Ishikawa (cell line): ENCODE measurements around the gene ANP32A.
A peak's percentile ranks its signal among the peaks of the same experiment; 100 is the strongest.

Experiments used
- CEBPB ChIP-seq: IDR thresholded peaks from 2 replicates; pipeline ENCODE4 v1.6.1; 2012
- CREB1 ChIP-seq: IDR thresholded peaks from 2 replicates; pipeline ENCODE4 v1.6.1; 2012; ENCODE audit warnings: low read depth
- EGR1 ChIP-seq: IDR thresholded peaks from 2 replicates; pipeline ENCODE4 v1.6.1; 2012
- EP300 ChIP-seq: IDR thresholded peaks from 2 replicates; pipeline ENCODE4 v1.6.1; 2012; ENCODE audit warnings: borderline replicate concordance
- FOXM1 ChIP-seq: IDR thresholded peaks from 2 replicates; pipeline ENCODE4 v1.6.1; 2012; ENCODE audit warnings: low read depth, borderline replicate concordance
- MAX ChIP-seq: IDR thresholded peaks from 2 replicates; pipeline ENCODE4 v1.6.1; 2012
- NFIC ChIP-seq: IDR thresholded peaks from 2 replicates; pipeline ENCODE4 v1.6.1; 2012
- RAD21 ChIP-seq: IDR thresholded peaks from 2 replicates; pipeline ENCODE4 v1.6.1; 2012; ENCODE audit warnings: low read depth
- REST ChIP-seq: IDR thresholded peaks from 2 replicates; pipeline ENCODE4 v1.6.1; 2012; ENCODE audit warnings: low read depth, mild to moderate bottlenecking
- TAF1 ChIP-seq: IDR thresholded peaks from 2 replicates; pipeline ENCODE4 v1.6.1; 2012; ENCODE audit warnings: low read depth, mild to moderate bottlenecking
- TCF12 ChIP-seq: IDR thresholded peaks from 2 replicates; pipeline ENCODE4 v1.6.1; 2012; ENCODE audit warnings: low read depth
- TEAD4 ChIP-seq: IDR thresholded peaks from 2 replicates; pipeline ENCODE4 v1.6.1; 2012
- USF1 ChIP-seq: IDR thresholded peaks from 2 replicates; pipeline ENCODE4 v1.6.1; 2012
- YY1 ChIP-seq: IDR thresholded peaks from 2 replicates; pipeline ENCODE4 v1.6.1; 2012; ENCODE audit warnings: low read depth
- ZBTB7A ChIP-seq: IDR thresholded peaks from 2 replicates; pipeline ENCODE4 v1.6.1; 2012; ENCODE audit warnings: low read depth

Gene ANP32A

GRCh38 chr15:68818066-68818768, 2.5 kb downstream of the ANP32A start:
- TF ChIP-seq MAX (no peak), EGR1 (peak; percentile 84), TAF1 (peak; percentile 79), CEBPB (no peak), EP300 (0 out of 2 replicates have a peak, but pooled peaks have one; percentile 10), USF1 (no peak), NFIC (no peak), REST (no peak), YY1 (peak; percentile 84), RAD21 (no peak), ZBTB7A (peak; percentile 89; the same call in 1 of the 2 replicates), CREB1 (no peak), TCF12 (no peak; the same call in 1 of the 2 replicates), FOXM1 (no peak), TEAD4 (peak; percentile 43; the same call in 1 of the 2 replicates)

GRCh38 chr15:68817304-68818065, 3.2 kb downstream of the ANP32A start:
- TF ChIP-seq TAF1 (peak; percentile 56), ZBTB7A (peak; percentile 83; the same call in 1 of the 2 replicates), NFIC (no peak), EP300 (0 out of 2 replicates have a peak, but pooled peaks have one; percentile 8), USF1 (no peak), RAD21 (no peak), MAX (peak; percentile 24; the same call in 1 of the 2 replicates), CREB1 (no peak), YY1 (no peak), TCF12 (no peak), CEBPB (peak; percentile 73), FOXM1 (no peak), EGR1 (no peak), REST (no peak), TEAD4 (no peak)

GRCh38 chr15:68816795-68817303, 3.8 kb downstream of the ANP32A start:
- TF ChIP-seq CREB1 (no peak), USF1 (no peak), YY1 (no peak)

GRCh38 chr15:68816158-68816557, 4.5 kb downstream of the ANP32A start:
- no peak for TF ChIP-seq CREB1
- no peak for TF ChIP-seq RAD21
- no peak for TF ChIP-seq YY1
- no peak for TF ChIP-seq TAF1
- no peak for TF ChIP-seq FOXM1
- TF ChIP-seq REST: no peak
